HG02973 (cell line): ENCODE measurements around the gene PCA3.
"Not testable (repeated sequence)": the region's sequence is repeated elsewhere in the genome, so short reads cannot be mapped to it uniquely, and the experiment has no call there.

Experiments
- ATAC-seq: cut with Tn5 transposase; IDR thresholded peaks from one replicate; pipeline ENCODE4 v1.9.1; 2021; ENCODE audit warnings: moderate library complexity; ENCODE audit not compliant: unreplicated experiment

PCA3 gene

DNA sequence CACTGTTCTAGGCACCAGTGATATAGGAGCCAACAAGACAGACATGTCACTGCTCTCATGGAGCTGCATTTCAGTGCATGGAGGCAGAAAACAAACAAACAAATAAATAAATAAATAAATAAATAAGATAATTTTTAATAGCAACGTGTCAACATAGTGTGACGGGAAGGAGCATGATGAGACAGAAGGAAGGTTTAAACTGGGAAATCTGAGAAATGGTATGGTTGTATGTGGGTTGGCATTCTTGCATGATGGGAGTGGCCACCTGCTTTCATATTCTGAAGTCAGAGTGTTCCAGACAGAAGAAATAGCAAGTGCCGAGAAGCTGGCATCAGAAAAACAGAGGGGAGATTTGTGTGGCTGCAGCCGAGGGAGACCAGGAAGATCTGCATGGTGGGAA is at the start of gene PCA3:
Gene PCA3, plus strand, starts transcription at position 301 of the 400 bp plus-strand sequence.
- ATAC-seq: no peak

DNA sequence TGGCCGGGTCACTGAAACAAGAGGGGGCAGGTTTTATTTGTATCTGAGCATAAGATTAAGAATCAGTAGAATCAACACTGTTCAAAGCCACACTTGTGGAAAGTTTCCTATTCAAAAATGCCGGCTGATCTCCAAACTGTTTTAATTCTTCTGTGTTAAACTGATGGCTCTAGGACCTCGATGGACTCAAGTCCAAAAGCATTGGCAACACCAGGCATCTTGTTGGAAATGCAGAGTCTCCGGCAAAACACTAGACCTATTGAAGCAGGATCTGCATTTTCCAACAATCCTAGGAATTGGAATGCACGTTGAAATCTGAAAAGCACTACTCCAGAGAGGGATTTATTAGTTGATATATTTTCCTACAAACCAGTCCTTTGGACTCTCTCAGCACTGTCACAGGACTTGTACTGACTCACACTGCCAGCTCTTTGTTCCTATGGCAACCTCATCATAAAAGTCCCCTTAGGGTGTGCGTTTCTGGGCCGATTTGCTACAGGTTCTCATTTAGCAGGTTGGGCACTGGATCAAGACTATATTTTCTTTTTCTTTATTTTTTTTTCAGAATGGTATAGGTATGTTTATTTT is 48.1 kb upstream of the PCA3 start:
- ATAC-seq: no peak

DNA sequence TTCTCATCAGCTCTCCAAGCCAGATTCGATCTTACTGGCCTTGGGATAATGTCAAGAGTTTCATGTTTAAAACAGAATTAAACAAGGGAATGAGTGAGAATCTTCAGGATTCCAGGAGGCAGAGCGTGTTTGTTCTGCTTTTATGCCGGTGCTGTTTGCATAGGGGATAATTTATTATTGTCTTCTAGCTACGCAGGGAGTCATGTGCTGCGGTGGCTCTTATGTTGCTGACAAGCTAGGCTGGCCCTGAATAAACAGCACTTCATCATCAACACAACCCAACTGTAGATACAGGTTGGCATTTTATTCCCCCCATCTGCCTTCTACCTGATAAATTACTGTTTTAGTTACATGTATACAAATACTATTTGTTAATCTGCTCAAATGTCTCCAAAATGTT is 47.1 kb upstream of the PCA3 start:
- ATAC-seq: no peak

DNA sequence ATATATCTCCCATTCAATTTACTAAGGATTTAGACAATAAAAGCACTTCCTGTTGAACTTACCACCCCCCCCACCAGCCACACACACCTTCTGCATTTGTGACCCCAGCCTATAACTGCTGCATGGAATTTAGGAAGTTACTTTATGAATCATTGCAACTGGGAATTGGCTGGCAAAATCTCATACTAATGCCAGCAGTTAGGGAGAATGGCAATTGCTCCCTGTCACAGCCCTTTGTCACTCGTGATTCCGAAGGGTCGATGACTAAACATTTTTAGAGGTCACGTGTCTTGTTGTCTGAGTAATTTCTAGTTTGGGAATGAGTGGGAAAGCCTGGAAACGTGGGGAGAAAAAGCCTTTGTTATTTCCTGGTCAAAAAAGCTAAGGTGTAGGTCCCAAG is 46.6 kb upstream of the PCA3 start:
- no peak for ATAC-seq

DNA sequence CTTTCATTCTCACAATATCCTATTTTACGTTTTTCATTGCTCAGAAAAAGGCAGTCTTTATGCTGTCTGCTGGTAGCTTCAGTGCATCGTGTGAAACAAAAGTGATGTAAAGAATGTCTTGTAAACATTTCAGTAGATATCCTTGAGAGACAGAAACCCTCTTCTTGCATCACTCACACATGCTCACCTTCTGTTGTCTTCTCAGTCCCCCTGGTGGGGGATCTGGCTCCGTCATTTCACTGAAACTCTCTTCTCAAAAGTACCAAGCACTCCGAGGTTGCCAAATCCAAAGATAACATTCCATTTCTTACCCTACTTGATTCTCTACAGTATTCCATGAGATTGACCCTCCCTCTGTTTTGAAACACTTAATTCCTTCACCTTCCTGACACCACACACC is 46.1 kb upstream of the PCA3 start:
- ATAC-seq: no peak

DNA sequence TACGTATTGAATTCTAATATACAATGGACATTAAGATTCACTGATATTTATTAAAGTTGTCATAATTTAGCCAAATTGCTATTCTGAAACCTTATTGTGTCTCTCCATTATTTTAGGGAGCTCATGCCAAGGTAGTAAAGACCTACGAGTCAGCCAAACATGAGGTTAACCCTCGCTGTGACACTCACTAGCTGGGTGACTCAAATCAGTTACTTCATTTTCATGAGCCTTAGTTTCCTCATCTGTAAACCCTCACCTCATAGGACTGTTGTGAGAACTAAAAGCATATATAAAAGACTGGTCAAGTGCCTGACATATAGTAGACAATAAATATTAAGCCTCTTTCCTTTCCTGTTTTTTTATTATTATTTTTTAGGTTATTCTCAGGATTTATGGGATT is 44.0 kb upstream of the PCA3 start:
- no peak for ATAC-seq

DNA sequence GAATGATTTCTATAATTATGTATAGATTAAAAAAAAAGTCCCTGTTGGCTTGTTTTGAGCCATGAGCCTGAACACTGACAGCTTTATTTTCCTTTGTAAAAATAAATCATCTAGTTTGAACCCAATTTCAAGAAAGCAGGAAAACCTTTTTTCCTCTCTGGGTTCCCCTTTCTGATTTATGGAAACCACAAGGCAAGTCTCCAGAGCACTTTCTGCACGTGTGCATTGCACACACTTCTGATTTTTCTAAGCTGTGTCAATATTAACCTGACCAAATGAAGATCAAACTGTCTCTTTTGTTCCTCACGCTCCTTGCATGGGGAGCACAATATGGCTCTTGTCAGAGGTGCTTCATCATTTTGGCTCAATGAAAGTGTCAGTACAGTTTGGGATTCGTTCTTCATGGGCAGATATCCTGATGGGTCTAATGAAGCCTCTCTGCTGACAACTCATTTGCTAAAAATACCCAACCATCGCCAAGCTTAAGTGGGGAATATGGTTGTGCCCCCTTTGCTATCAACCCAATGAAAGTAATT is 39.2 kb upstream of the PCA3 start:
- ATAC-seq: no peak

DNA sequence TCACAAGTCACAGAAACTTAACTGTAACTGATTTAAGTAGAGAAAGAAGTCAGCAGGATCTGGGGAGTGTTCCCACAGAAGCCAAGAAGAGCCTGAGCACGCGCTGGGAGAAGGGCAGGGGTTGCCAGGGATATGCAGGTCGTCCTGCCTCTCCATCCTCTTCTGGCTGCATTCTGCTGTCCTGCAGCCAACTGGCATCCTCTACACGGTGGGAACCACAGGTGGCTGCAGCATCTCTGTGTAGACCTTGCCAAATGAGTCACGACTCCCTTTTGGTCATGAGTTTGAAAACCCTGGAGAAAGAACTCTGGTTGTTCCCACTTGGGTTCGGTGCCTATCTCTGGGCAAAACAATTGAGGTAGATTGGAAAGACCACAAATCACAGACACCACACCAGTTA is 38.4 kb upstream of the PCA3 start:
- no peak for ATAC-seq

DNA sequence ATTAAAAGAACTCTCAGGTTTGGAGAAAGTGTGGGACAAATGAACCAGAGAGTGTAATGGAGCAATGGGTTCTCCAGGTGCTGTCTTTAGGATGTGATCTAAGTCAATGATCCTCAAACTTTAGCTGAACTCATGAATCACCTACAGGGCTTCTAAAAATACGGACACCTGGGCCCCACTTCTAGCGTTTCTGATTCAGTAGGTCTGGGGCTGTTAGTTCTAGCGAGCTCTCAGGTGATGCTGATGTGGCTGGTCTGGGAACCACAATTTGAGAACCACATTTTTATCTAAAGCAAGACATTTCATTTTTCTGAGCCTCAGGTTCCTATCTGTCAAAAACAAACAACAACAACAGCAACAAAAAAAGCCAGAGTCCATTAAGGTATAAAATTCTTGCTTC is 35.1 kb upstream of the PCA3 start:
- ATAC-seq: no peak

DNA sequence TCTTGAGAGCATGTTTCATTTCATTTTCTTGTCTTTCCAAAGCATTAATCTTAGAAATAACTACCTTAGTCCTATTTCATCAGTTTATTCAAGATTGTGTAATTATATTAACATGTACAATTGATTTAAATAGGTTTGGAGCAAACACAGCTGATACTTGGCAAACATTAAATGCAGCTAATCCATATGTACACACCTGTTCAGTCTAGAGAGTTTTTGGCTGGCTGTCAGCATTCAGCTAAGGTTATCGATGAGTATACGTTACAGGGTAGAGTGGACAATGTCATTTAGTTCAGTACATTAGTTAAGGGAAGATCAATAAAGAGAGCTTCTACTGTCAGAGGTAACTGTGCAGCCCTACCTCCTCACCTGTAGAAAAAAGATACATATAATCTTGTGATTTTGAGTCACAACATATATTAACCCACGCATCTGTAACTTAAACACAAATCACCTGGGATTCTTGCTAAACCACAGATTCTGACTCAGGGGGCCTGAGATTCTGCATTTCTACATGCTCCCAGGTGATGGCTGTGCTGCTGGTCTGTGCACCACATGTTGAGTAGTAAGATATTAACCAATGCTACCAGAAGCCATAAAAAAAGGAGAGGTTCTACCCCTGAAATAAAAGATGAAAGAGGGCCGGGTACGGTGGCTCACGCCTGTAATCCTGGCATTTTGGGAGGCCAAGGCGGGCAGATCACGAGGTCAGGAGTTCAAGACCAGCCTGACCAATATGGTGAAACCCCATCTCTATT is 34.1 kb upstream of the PCA3 start:
- no peak for ATAC-seq

DNA sequence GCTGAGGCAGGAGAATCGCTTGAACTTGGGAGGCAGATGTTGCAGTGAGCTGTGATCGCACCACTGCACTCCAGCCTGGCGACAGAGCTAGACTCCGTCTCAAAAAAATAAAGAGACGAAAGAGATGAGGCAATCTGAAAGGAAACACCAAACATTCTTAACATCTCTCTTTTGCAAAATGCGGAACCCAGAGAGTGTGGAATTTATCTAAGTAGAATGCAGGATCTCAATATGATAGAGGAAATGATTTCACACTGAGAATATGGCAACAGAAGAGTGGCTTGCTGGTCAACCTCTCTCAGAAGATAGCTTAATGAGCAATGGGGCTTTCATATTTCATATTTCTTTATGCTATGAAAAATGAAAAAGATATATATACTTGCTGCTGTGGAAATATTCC is 33.4 kb upstream of the PCA3 start:
- ATAC-seq: no peak

DNA sequence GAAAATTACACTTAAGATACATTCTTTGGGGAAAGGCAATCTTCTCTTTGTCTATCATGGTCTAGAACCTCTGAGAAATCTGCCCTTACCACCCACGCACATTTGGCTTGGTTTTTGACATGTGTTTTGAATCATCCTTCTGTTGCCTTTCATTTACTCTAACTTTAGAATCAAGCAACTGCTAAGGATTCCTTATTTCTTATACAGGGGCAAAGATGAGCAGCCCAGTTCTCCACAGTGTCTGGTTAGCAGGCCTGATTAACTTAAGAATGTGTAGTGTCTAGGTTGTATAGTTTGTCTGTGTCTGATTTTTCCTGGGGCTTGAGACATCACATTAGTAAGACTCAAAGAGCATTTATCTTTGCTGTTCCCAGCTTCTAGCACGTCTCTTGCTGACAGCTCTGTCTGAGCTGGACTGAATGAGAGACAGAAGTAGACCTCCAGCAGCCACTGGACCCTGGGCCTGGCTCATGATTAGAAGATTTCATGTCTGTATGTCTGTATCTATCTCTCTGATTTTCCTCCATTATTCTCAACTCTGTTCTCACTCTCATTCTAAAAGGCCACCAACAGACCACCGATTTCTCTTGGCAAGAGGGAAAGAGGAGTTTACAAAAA is 31.8 kb upstream of the PCA3 start:
- no peak for ATAC-seq

DNA sequence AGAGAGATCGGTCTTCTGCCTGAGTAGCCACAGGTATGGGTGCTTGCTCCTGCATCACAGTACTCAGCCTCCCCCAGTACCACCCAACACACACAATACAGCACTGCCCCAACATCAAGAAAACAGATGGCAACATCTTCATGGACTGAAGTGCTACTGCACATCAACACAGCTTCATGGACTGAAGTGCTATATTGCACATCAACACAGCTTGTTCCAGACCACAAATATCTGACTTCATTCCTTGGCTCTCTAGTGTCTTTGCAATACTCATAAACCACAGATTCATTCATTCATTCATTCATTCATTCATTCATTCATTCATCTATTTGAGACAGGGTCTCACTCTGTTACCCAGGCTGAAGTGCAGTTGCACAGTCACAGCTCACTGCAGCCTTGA is 31.1 kb upstream of the PCA3 start:
- ATAC-seq: no peak

DNA sequence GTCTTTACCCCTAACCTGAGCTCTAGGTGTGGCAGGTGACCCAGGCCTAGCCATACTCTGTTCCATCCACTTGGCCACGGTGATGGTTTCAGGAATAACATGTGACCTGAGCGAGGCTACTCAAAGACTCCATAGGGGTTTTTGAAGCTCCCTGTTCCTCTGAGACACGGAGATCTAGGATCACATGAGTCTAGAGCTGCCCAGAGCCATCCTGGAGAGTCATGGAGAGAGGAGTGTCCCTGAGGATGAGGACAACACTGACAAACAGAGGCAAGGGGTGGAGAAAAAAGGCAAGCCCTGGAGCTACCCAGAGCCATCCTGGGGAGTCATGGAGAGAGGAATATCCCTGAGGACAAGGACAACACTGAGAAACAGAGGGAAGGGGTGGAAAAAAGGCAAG is 29.5 kb upstream of the PCA3 start:
- no peak for ATAC-seq

DNA sequence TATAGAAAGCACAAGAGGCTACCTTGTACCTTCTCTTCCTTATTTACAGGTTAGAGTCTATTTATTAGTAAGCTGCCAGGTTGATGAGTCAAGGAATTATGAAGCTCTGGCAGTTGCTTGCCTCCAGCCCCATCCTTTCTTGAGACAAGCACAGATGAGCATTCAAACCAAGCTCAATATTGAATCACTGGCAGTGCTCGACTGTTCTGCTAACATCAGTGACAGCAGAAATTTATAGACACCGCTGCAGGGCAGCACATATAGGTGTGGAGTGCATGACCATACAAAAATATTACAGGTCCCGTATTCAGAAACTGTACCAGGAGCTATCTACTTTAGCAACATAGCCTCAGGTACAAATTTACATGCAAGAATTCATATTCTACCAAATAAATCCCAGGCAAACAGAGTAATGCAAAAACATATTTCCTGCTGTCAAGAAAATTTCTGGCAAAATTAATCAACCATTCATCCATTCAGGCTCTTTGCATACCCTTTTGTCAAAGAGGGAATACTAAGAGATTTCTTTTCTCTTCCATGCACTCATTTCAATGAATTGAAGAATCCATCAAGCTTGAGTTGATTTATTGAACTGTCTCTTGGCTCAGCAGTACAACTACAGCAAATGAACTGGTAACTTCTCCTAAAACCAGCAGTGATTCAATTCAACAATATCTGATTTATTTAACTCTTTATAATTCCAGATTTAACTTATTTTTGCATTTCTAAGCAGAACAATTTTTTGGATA is 26.9 kb upstream of the PCA3 start:
- ATAC-seq: no peak

DNA sequence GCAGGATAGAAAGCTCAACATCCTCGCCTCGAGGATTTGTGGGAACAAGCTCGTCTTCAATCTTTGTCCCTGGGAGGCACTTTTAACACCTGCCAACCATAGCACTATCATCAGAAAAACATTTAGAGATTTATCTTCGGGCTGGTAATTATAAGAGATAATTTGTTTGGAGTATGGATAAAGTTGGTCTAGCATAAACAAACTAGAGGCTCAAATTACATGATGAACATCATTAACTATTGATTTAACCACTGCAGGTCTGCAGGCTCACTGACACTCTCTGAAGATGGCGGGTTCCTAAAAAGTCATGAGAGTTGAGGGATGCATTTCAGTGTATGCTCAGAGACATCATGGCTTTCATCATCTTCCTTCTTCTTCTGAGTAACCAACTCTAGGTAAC is 25.8 kb upstream of the PCA3 start:
- ATAC-seq: no peak

DNA sequence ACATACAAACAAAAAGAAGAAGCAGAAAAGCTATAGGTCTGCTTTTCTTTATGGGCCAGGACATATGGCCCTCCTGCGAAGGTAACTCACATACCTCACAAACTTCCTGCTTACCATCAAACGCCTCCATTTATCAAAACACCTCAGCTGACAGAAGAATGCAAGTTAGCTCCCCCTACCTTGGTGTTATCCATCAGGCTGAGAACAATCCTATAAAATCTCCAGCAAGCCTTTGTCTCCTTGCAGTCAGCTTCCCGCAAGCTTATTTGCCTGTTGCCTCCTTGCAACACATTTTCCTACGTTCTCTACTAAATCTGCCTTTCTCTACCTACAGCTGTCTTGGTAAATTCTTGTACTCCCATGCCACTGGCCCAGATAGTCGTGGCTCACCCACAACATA is 22.7 kb upstream of the PCA3 start:
- no peak for ATAC-seq

DNA sequence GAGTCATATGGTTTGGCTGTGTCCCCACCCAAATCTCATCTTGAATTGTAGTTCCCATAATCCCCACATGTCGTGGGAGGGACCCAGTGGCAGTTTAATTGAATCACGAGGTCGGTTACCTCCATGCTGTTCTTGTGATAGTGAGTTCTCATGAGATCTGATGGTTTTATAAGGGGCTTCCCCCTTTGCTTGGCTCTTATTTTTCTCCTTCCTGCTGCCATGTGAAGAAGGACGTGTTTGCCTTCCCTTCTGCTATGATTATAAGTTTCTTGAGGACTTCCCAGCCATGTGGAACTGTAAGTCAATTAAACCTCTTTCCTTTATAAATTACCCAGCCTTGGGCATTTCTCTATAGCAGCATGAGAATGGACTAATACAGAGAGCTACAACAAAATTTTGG is 21.3 kb upstream of the PCA3 start:
- not testable (repeated sequence) for ATAC-seq

DNA sequence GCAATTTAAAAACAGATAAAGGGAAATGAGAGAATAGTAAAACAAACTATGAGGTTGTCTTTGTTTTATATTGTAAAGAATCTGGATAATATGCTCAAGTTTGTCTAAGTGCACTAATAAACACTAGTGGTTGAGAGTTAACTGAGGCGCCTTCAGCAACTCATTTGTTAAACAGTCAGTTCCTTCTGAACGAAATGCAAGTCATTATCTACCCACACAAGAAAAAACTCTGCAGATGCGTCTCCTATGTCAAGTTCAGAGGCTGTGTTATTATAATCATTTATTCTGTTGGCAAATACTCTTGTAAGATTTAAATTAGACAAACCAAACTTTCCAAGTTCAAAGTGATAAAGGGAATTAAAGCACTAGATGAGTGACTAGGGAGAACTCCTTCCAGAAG is 20.3 kb upstream of the PCA3 start:
- no peak for ATAC-seq

DNA sequence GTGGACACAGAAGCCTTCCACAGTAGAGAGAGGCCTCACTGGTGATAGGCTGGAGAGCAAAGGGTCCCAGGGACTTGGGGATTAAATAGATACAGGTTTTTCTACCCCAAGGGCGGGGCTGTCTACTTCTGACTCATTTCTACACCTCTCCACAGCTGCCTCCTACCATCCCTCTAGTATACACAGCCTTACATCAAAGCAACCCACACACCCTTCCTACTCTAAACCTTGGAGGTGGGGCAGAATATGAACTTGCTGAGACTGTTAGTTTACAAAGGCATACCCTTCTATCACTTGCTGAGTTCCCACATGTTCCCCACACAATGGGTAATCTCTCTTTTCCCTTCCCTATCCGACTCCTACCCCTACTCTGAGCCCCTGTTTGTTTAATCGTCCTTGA is 19.9 kb upstream of the PCA3 start:
- no peak for ATAC-seq

DNA sequence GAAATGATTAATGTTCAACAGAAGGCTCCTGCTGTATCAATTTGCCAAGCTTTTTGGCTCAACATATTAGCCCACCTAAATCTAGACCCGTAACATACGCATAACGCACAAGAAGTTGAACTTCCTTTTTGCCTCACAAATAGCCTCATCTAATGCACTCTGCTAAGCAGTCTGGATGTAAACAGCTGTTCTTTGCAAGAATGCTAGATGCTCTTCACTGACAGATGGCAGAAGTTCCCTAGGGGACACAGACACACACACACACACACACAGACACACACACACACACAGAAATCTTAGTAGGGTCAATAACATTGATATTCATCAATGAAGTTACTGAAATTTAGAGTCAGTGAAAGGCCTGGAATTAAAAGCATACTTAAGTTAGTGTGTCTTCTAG is 13.2 kb upstream of the PCA3 start:
- no peak for ATAC-seq

DNA sequence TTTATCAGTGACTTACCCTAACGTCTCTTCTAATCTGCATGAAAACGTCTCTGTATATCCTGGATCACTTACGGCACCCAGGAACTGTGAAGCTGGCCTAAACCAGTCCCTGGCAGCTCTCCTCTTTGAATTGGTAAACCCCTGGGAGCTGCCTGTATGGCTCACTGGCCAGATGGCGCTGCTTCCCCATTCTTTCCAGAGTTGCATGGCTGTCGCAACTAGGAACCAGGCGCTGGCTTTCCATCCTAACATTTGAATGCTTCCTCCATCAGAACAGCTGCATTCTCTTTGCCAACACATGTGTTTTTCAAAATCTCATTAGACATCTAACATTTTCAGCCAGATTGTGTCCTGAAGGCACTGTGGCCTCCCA is 8.0 kb upstream of the PCA3 start:
- no peak for ATAC-seq
